ENCODE results near the gene ANKRD18B.
"Not testable (repeated sequence)": the region's sequence is repeated elsewhere in the genome, so short reads cannot be mapped to it uniquely, and the experiment has no call there.

ANKRD18B gene

DNA sequence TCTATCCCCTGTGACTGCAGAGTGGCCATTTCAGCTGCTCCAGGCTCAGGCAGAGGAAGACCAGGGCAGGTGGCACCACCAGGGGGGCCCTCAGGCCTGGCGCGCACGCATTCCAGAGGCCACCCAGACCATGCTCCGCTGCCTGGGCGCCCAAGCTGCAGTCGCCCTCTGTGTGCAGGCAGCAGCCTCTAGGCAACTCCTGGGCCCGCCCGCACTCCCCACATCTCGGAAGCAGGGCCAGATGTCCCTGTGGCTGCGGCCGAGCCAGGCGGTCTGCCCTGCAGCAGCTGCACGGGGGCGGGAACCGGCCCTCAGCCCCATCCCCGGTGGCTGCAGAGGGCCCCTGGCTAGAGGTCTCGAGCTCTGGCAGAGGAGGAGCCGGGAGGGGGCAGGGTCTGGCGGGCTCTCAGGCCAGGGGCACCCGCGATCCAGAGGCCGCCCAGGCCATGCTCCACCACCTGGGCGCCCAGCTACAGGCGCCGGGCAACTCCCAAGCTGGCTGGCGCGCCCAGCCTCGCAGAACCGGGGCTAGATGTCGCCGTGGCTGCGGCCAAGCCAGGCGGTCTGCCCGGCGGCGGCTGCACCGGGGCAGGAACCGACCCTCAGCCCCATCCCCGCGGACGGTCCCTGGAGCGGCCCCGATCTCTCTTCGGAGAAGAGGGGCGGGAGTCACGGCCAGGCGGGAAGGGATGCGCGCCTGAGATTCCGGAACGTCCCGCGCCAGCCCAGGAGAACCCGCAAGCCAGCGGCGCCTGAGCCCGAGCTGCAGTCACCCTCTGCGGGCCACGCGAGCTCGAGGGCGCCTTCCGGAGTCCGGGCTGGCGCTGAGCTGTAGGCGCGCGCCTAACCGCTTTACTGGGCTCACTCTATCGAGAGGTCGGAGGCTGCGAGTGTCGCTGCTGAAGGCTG is at the start of gene ANKRD18B:
Gene ANKRD18B (plus strand): TSS at position 855 of the 909 bp plus-strand sequence. CDS start 239 bp downstream, outside the sequence.
- DNase-seq, result peak; percentile 56

GRCh38 chr9:33475357-33475756 is 48.7 kb upstream of the ANKRD18B start:
- DNase-seq, result no peak

DNA sequence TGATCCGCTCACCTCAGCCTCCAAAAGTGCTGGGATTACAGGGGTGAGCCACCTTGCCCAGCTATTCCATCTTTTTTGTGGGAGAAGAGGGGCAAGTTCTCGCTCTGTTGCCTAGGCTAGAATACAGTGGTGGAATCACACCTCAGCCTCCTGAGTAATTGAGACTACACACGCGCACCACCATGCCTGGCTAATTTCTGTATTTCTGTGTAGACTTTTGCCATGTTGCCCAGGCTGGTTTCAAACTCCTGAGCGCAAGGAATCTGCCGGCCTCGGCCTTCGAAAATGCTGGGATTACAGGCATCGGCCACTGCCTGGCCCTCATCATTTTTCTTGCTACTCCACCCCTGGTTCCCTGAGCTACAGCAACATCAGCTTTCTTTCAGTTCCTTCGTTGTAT is 47.5 kb upstream of the ANKRD18B start:
- no peak for DNase-seq

DNA sequence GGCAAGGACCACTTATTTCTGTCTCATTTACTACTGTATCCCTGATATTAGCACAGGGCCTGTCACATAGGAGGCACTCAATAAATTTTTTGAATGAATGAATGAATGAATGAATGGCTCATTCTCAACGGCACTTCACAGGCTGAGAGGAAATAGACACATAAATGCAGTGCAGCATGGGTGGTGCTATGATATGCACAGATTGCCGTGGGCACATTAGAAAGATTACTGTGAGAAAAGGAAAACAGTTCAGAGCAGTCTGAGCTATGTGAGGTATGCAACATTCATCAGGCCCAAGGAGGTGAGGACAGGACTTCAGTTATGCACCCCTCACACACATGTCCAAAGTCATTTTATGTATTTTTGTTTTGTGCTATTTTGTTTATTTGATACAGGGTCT is 43.9 kb upstream of the ANKRD18B start:
- DNase-seq, result no peak

DNA sequence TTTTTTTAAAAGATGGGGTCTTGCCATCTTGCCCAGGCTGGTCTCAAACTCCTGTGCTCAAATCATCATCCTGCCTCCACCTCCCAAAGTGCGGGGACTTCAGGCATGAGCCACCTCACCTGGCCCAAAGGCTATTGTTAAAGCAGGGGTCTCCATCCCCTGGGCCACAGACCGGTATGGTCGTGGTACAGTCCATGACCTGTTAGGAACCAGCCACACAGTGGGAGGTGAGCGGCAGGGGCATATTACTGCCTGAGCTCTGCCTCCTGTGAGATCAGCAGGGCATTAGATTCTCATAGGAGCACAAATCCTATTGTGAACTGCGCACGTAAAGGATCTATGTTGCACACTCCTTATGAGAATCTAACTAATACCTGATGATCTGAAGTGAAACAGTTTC is 43.1 kb upstream of the ANKRD18B start:
- DNase-seq, result no peak

DNA sequence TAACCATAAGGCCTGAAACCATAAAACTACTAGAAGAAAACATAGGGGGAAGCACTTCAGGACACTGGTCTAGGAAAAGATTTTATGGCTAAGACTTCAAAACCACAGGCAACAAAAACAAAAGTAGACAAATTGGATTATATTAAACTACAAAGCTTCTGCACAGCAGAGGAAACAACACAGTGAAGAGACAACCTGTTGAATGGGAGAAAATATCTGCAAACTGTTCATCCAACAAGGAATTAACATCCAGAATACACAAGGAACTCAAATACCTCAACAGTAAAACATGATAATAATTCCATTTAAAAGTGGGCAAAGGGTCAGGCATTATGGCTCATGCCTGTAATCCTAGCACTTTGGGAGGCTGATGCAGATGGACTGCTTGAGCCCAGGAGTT is 38.7 kb upstream of the ANKRD18B start:
- DNase-seq, result not testable (repeated sequence)

DNA sequence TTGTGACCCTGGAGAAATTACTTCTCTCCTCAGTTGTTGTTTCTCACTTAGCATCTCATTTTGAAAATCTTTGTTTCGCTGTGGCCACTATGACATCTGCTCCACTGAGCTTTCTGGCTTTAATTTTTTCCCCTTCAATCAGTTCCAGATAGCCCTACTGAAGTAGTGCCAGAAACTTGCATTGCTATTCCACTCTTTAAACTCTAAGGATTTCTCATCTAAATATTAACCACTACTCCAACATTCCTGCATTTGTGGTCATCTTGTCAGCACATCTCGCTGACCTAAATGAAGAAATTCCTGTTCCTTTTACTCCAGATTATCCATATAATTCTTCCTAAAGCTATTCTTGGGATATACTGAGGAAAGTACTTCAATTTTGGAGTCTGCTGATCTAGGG is 35.0 kb upstream of the ANKRD18B start:
- DNase-seq, result no peak

DNA sequence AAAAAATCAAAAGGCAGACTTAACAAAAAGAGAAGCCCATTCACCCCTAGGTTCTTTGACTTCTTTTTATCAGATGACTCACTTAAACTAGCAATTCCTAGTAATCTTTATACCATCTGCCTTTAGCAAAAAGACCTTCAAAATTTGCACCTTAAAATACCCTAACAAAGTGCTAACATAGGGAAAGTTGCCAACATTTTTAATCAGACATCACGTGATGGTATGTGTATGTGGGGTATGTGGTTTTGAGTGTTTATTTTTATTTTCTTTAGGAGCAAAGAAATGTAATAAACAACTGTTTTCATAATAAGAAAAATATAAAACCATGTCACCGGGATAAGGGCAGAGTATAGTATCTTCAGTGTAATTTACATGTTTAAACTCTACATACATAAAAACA is 30.2 kb upstream of the ANKRD18B start:
- DNase-seq, result not testable (repeated sequence)

- DNase-seq, result no peak
Measured at GRCh38 chr9:33498387-33498786, 25.7 kb upstream of the ANKRD18B start.

GRCh38 chr9:33506626-33507370 is 17.3 kb upstream of the ANKRD18B start:
- DNase-seq, result no peak

DNA sequence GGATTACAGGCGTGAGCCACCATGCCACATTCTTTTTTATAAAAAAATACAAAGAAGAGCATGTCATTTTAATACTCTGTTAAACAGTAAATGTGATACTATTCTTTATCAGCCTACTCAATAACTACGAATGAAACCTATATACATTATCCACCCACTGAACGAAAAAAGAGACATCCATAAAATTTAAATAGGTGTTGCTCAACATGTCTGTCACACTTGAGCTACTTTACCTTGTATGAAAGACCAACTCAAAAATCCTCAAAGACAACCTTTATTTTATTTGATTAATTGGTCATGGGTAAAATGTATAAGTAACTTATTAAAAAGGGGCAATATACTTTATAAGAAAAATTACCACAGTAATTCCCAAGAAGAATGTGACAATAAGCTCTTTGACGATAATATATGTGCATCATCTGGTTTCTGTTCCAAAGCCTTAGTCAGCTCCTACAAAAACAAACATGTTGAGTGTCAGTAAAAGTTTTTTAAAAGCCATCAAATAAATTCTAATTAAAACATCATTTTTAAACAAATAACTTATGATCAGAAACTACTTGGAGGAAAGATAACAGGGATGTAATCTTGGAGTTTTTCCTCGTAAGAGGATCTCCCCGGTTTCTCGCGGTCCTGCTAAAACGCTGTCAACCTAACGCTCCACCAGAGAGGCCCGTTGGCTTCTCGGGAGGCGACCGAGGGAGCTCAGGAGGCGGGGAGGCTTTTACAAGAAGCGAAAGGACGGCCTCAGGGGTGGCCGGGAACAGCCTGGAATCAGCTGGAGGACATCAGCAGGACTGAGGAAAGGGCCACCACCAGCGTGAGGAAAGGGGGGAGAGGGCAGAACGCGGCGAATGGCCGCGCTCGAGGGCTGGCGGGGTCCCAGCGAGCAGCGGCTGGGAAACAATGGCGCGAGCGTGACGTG is 13.5 kb upstream of the ANKRD18B start:
- no peak for DNase-seq

GRCh38 chr9:33511184-33511517 is 12.9 kb upstream of the ANKRD18B start:
- DNase-seq, result not testable (repeated sequence)

GRCh38 chr9:33512535-33512934 is 11.5 kb upstream of the ANKRD18B start:
- not testable (repeated sequence) for DNase-seq

GRCh38 chr9:33515342-33515995 is 8.6 kb upstream of the ANKRD18B start:
- not testable (repeated sequence) for DNase-seq

GRCh38 chr9:33516397-33516796 is 7.7 kb upstream of the ANKRD18B start:
- DNase-seq, result not testable (repeated sequence)

DNA sequence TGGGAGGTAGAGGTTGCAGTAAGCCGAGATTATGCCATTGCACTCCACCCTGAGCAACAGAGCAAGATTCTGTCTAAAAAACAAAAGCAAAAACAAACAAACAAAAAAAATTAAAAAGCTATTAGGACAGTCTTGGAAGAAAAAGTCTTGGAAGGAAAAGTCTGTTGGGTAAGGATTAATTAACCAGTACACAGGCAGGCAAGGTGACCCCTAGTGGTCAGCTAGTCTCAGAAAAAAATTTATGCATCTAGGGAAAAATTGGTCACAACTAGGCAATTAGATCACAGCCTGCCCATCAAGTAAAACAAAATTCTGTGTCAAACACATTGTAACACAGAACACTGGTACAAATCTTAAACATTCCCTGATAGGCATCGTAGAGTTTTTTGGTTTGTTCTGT is 6.7 kb upstream of the ANKRD18B start:
- no peak for DNase-seq

- not testable (repeated sequence) for DNase-seq
Measured at GRCh38 chr9:33517934-33518577, 6.0 kb upstream of the ANKRD18B start.

DNA sequence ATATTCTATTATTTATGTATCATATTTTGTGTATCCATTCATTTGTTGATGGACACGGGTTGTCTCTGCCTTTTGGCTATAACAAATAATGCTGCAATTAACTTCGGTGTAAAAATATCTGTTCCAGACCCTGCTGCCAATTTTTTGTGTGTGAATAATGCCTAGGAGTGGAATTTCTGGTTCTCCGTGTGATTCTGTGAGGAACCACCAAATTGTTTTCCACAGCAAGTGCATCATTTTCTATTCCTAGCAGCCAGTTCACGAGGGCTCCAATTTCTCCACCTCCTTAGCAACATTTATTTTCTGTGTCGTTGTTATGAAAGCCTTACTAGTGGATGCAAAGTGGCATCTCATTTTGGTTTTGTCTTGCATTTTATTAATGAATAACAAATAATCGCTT is 2.2 kb upstream of the ANKRD18B start:
- not testable (repeated sequence) for DNase-seq

- no peak for DNase-seq
Measured at GRCh38 chr9:33524306-33524947, 376 bp downstream of the ANKRD18B start.

- not testable (repeated sequence) for DNase-seq
Measured at GRCh38 chr9:33528069-33528468, 4.0 kb downstream of the ANKRD18B start.

DNA sequence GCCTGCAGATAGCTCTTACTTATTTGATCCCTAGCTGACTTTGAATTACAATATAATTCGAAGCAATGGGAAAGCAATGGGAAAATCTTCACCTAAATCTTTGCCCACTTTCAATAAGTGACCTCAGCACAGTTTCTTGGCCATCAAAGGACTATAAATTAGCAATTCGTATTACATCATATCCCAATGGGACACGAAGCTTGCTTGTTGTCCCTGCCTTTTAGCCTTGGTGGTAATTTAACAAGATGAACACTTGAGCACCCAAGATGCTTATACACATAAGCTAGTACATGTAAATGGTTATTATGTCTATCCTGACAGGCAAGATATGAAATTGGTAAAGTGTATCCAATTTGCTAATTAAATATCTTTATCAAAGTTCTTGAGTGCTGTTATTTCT is 9.9 kb downstream of the ANKRD18B start:
- DNase-seq, result not testable (repeated sequence)
